Measurements from ENCODE around the gene SIGLEC10. TPM values are rescaled to one million over a fixed set of nuclear protein-coding genes. Genes with fewer than 3 reads are reported as not detected.

The SIGLEC10 gene
- total and polyA plus RNA-seq, 9 of the 15 experiments (the other 6 are each of a cell fraction or from before 2014, with no cell fraction given), result 0.10 to 1.8 (median 0.82) TPM

DNA sequence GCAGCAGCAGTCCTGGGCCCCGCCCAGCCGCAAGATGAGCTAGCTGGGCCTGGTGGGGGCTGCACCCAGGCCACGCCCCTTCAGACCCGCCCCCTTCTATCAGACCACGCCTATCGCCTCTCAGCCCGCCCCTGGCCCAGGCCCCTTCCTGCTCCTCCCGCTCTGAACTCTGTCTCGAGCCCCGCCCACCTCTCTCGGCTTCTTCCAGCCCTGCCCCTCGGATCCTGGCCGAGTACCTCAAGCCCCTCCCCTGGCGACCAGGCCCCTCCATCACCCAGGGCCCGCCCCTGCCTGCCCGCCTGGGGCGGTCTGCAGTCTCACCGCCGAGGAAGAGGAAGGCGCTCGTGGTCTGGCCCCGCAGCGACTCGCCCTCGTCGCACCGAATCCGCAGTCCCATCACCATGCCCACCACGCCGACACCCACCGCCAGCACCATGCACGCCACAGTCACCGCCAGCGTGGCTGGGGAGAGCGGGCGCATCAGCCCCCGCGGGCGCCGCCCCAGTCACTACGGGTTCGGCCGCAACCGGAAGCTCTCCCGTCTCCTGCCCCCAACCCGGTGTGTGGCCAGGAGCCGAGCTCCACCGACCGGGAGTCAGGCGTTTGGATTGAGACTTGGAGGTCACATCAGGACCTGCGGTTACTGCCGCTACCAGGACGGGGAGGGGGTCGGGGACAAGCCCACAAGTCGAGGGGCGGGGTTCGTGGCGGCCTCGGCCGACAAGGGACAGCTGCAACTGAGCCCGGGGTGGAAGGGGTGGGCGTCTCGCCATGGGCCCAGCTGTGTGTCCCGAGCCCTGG, 49.7 kb downstream of the SIGLEC10 start (continued):
- TF ChIP-seq KAT2B (IDR thresholded peaks at IDR 0.05; ENCODE audit: low read depth, low read length) (no peak), ZNF583 (CRISPR knock-in tag; IDR thresholded peaks at IDR 0.05) (no peak), EGR1 (conservative IDR thresholded peaks at IDR 0.05) (peak; percentile 62), SP1 (CRISPR knock-in tag; IDR thresholded peaks at IDR 0.05) (peak; percentile 91), NR2C2 (CRISPR knock-in tag; IDR thresholded peaks at IDR 0.05) (no peak), NR2C2 (tag; IDR thresholded peaks at IDR 0.05) (peak; percentile 73), ZNF695 (CRISPR knock-in tag; IDR thresholded peaks at IDR 0.05) (no peak), ZNF121 (CRISPR knock-in tag; conservative IDR thresholded peaks at IDR 0.05) (no peak), STAT5A (IDR thresholded peaks at IDR 0.05; ENCODE audit: borderline replicate concordance, low read length) (no peak), HOXB6 (CRISPR knock-in tag; IDR thresholded peaks at IDR 0.05; ENCODE audit: borderline replicate concordance) (no peak), HES1 (IDR thresholded peaks at IDR 0.05; ENCODE audit: low read depth) (no peak), PRPF4 (IDR thresholded peaks at IDR 0.05; ENCODE audit: insufficient read depth, low read depth, low read length, poor library complexity, severe bottlenecking) (no peak), ZNF217 (CRISPR knock-in tag; IDR thresholded peaks at IDR 0.05) (no peak), MTA3 (IDR thresholded peaks at IDR 0.05; ENCODE audit: borderline replicate concordance) (peak; percentile 71), CHD4 (IDR thresholded peaks at IDR 0.05; ENCODE audit: insufficient read depth, insufficient replicate concordance, low read depth, low read length, poor library complexity, severe bottlenecking) (no peak), HDAC8 (tag; IDR thresholded peaks at IDR 0.05) (no peak), KDM4B (IDR thresholded peaks at IDR 0.05; ENCODE audit: borderline replicate concordance in 2 of 2, low read depth in 1 of 2) (0 out of 4 replicates have a peak, but pooled peaks of 1 of the 2 experiments have one; percentile 72), DIDO1 (tag; IDR thresholded peaks at IDR 0.05; ENCODE audit: low read depth) (no peak), POLR2A (conservative IDR thresholded peaks at IDR 0.05) (peak; percentile 85), RBFOX2 (IDR thresholded peaks at IDR 0.05; ENCODE audit: low read depth, low read length) (peak; percentile 89), ZNF174 (CRISPR knock-in tag; IDR thresholded peaks at IDR 0.05) (no peak), STAG1 (CRISPR knock-in tag; IDR thresholded peaks at IDR 0.05; ENCODE audit: borderline replicate concordance) (no peak), HDAC3 (IDR thresholded peaks at IDR 0.05; ENCODE audit: borderline replicate concordance, partially characterized antibody) (no peak), SIX5 (IDR thresholded peaks at IDR 0.05; ENCODE audit: borderline replicate concordance in 1 of 2, insufficient read depth in 1 of 2, low read depth in 1 of 2, low read length in 2 of 2) (no peak), SETDB1 (IDR thresholded peaks at IDR 0.05; ENCODE audit: low read length) (no peak), ZBTB1 (CRISPR knock-in tag; IDR thresholded peaks at IDR 0.05; ENCODE audit: borderline replicate concordance, low read depth) (no peak; the same call in 1 of the 2 replicates), ELF2 (CRISPR knock-in tag; IDR thresholded peaks at IDR 0.05) (peak; percentile 49; the same call in 1 of the 2 replicates), PRMT5 (CRISPR knock-in tag; IDR thresholded peaks at IDR 0.05) (0 out of 2 replicates have a peak, but pooled peaks have one; percentile 44), RB1 (IDR thresholded peaks at IDR 0.05; ENCODE audit: low read depth) (peak; percentile 68), THRAP3 (IDR thresholded peaks at IDR 0.05; ENCODE audit: borderline replicate concordance) (no peak)
- TF ChIP-seq, protein P1, sequence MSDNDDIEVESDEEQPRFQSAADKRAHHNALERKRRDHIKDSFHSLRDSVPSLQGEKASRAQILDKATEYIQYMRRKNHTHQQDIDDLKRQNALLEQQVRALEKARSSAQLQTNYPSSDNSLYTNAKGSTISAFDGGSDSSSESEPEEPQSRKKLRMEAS (CRISPR knock-in tag; IDR thresholded peaks at IDR 0.05), result peak; percentile 61; the same call in 1 of the 2 replicates

All from K562 (cell line).